Stimulated activated CD8-positive, alpha-beta memory T cell treated with anti-CD3 and anti-CD28 coated beads, Interleukin-7, amount 100 ng/mL, for 24 hours (primary cell): ENCODE data around the gene PHKG2.

Experiments used
- DNase-seq: peaks from one replicate; pipeline ENCODE4 v3.0.0-alpha.2; 2020; ENCODE audit warnings: low read depth

PHKG2 gene

DNA sequence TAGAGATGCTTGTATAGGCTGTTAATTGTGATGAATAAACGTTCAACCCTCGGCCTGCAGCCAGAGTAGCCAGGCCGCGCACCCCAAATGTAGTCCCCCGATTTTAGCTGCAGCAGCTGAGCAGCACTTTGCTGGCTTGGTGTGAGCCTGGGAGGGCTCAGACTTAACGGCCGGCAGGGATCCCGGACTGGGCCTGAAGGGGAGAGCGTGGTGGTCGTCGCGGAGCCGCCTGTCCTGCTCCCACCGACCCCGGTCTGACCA is 26.8 kb downstream of the PHKG2 start:
- no peak for DNase-seq

- DNase-seq = peak; percentile 42
Measured at GRCh38 chr16:30775392-30776188, 27.4 kb downstream of the PHKG2 start.

- DNase-seq = no peak
Measured at GRCh38 chr16:30777591-30778297, 29.5 kb downstream of the PHKG2 start.

GRCh38 chr16:30778549-30779244 is 30.5 kb downstream of the PHKG2 start:
- no peak for DNase-seq

- no peak for DNase-seq
Measured at GRCh38 chr16:30779596-30779995, 31.4 kb downstream of the PHKG2 start.

- DNase-seq = no peak
Measured at GRCh38 chr16:30780021-30780420, 31.8 kb downstream of the PHKG2 start.

- no peak for DNase-seq
Measured at GRCh38 chr16:30780549-30780948, 32.3 kb downstream of the PHKG2 start.

- DNase-seq = no peak
Measured at GRCh38 chr16:30782486-30783279, 34.5 kb downstream of the PHKG2 start.

GRCh38 chr16:30783280-30784109 is 35.3 kb downstream of the PHKG2 start:
- no peak for DNase-seq

DNA sequence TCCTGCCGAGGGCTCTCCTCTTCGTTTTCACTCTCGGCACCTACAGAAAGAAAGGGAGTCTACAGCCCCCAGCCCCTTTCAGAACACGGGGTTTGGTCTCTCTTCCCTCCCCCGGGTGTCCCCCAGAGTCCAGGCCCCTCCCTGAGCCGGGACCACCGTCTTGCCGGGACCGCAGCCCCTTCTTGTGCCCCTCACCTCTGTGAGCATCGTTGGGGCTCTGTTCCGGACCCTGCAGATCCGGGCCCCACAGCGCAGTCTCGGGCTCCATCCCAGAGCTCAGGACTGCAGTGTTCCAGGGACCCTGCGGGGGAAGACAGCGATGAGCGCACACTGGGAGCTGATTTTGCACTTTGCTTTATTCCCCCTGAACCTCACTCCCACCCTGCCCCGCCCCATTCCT is 36.0 kb downstream of the PHKG2 start:
- no peak for DNase-seq

DNA sequence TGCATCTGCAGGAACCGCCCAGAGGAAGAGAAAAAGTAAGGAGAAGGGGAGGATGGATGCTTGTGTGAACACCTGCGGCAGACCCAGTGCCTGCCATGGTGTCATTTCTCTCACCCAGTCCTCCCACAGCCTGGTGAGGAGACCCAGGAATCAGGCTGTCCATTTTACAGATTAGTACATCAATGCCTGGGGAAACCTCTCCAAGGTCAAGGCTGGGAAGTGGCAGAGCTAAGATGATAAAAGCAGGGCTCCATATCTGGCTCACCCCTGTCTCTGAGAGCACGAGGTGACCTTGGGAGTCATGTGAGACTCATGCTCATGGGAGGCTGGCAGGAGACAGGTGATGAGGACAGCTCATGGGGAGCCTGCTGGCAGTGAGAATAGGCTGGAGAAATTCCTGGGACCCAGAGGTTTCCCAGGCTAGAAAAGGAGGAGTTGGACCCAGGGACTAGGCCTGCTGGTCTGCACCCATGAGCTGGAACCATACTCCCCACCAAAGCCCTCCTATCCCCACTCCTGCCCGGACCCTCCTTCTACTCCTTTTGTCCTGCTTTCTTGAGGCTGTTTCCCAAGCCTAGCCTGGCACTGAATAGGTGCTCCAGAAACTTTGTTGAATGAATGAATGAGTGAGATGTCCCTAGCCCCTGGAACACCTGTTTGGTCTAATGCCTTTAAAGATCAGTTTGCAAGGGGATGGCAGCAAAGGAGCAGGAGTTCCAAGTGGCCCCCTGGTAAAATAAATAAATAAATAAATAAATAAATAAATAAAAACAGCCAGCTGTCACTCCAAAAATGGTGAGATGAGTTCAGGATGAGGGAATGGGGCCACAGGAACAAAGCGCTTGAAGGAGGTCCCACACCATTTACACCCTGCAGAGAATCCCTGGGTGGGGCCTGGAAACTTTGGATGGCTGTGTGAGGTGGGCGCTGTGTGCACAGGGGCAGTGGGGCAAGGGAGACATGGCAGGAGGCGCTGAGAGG is 37.2 kb downstream of the PHKG2 start:
- no peak for DNase-seq

- no peak for DNase-seq
Measured at GRCh38 chr16:30786115-30786935, 38.1 kb downstream of the PHKG2 start.

- DNase-seq = no peak
Measured at GRCh38 chr16:30786936-30787612, 38.8 kb downstream of the PHKG2 start, which contains the start of gene ZNF629. Gene ZNF629, minus strand, starts transcription at chr16:30787205. Its CDS starts 2,723 bp downstream, at chr16:30784482.

GRCh38 chr16:30787613-30788378 is 39.6 kb downstream of the PHKG2 start:
- no peak for DNase-seq

DNA sequence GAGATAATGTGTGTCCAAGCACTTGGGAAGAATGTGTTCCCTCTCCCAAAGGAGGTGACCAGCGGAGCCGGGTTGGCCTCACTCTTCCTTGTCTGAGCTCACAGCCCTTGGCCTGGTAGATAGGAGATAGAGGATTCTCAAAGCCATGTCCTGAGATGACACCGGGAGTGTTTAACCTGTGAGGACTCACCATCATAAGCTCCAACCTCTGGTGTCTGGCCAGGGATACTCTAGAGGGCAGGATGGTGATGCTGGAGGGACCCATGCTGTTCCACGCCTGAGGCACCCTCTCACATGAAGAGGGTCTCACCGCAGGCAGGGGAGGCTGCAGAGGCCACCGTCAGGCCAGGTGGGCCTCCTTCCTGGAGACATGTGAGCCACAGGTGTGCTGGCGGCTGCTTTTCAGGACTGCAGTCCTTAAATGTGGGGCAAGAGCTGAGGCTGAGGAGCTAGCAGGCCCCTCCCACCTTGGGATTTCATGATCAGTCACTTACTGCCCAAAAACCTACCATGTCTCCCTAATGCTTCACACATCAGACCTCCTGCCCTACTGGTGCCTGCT is 45.4 kb downstream of the PHKG2 start:
- DNase-seq = no peak

DNA sequence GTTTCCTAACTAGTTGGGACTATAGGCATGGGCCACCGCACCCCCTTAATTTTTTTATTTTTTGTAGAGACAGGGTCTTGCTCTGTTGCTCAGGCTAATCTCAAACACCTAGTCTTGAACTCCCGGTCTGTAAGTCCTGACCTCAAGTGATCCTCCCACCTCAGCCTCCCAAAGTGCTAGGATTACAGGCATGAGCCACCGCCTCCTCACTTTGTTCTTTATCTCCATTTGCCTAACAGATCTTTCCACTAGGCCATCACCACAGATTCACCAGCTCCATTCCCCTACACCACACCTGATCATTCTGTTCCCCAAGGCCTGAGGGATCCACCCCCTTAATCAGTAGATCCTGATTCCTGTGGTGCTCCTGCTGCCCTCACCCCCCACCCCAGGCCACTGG is 46.4 kb downstream of the PHKG2 start:
- no peak for DNase-seq

DNA sequence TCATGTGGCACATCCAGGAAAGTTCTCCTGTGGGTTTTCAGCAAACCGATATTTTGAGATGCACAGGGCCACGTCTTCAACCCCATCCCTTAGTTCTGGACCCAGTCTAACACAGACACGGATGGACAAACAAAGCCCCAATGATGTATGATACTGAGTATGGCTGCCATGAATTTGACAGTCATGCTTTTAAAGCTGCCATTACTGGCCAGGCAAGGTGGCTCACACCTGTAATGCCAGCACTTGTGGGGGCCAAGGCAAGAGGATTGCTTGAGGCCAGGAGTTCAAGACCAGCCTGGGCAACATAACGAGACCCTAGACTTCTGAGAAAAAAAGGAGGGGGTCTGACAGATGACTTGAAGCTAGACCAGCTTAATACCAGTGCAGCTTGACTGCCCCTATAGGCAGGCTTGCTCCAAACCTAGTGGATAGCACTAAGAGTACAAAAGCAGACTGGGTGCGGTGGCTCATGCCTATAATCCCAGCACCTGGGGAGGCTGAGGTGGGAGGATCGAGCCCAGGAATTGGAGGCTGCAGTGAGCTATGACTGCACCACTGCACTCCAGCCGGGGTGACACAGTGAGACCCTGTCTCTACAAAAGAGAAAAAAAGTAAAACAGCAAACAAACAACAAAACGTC is 49.6 kb downstream of the PHKG2 start:
- DNase-seq = no peak
